Endothelial cell of umbilical vein (primary cell): ENCODE results near the gene C2orf42. TPM values are rescaled to one million over a fixed set of nuclear protein-coding genes. Genes with fewer than 3 reads are reported as not detected.

Source experiments
- BruUV-seq: library from RNA; stranded (reverse); fragments of 400-500 nt; replicated peaks from 2 replicates; lab custom pipeline; 2021; lab: Mats Ljungman, UMichigan
- CTCF ChIA-PET: fragments of 300-600, 350-600 bp; sonication (Branson Sonifier 250); formaldehyde crosslinking; loops from one replicate; lab custom pipeline; 2021; ENCODE audit warnings: antibody characterized with exemption, inconsistent platforms; lab: Charles Lee
- POLR2A ChIA-PET: fragments of 300-600, 350-600 bp; sonication (Branson Sonifier 250); formaldehyde crosslinking; loops from one replicate; lab custom pipeline; 2021; ENCODE audit warnings: antibody characterized with exemption, inconsistent platforms; lab: Charles Lee
- DNase-seq: peaks from one replicate; pipeline ENCODE4 v3.0.0-alpha.2; 2011; ENCODE audit warnings: low read depth, low spot score
- FAIRE-seq: peaks from 2 replicates; lab custom pipeline; 2011; peaks lifted over from hg19 to GRCh38; lab: Jason Lieb, UNC
- H2AFZ ChIP-seq: 2 replicates; pipeline ENCODE4 v1.6.0; 2012; ENCODE audit warnings: low read depth, low read length, control low read depth, inconsistent platforms
- H3K27ac ChIP-seq: 2 replicates; pipeline ENCODE4 v1.5.1; 2011; ENCODE audit warnings: low read depth, mild to moderate bottlenecking, control low read depth, low read length, moderate library complexity; ENCODE audit not compliant: insufficient read depth
- H3K27me3 ChIP-seq, 2 experiments: 2 replicates each; pipeline versions ENCODE4 v1.6.0 to v1.6.1; 2011; ENCODE audit warnings: low read length in 2 of 2, mixed read lengths in 1 of 2; ENCODE audit not compliant: control insufficient read depth in 2 of 2, insufficient read depth in 2 of 2
- H3K36me3 ChIP-seq, 2 experiments: 2 replicates in 1 of 2; 3 replicates in 1 of 2; pipeline ENCODE4 v1.5.1; 2011; ENCODE audit warnings: low read length in 2 of 2, mild to moderate bottlenecking in 1 of 2, moderate library complexity in 1 of 2; ENCODE audit not compliant: control insufficient read depth in 2 of 2, insufficient read depth in 2 of 2; ENCODE audit errors: extremely low read depth in 1 of 2
- H3K4me1 ChIP-seq: 3 replicates; pipeline ENCODE4 v1.5.1; 2011; ENCODE audit warnings: mild to moderate bottlenecking, low read length; ENCODE audit not compliant: control insufficient read depth, insufficient read depth; ENCODE audit errors: extremely low read depth
- H3K4me2 ChIP-seq: 2 replicates; pipeline ENCODE4 v1.6.1; 2011; ENCODE audit warnings: low read length, control low read depth, mixed read lengths; ENCODE audit not compliant: insufficient read depth
- H3K4me3 ChIP-seq, 3 experiments: fragments of 200-600 bp in 1 of 3; sonication (generic), shearing (Covaris generic) in 1 of 3; replicated peaks in 1 of 3; 2 replicates each; pipeline ENCODE4 v1.5.1; 2011 to 2016; ENCODE audit warnings: control low read depth in 3 of 3, low read length in 3 of 3, mild to moderate bottlenecking in 2 of 3, inconsistent platforms in 1 of 3, low read depth in 1 of 3, moderate library complexity in 1 of 3; ENCODE audit not compliant: insufficient read depth in 1 of 3
- H3K79me2 ChIP-seq: 2 replicates; pipeline ENCODE4 v1.6.0; 2012; ENCODE audit warnings: low read length, inconsistent platforms; ENCODE audit not compliant: control insufficient read depth, insufficient read depth
- H3K9ac ChIP-seq: replicated peaks from 2 replicates; pipeline ENCODE3; 2011; ENCODE audit warnings: low read length, control low read depth; ENCODE audit not compliant: insufficient read depth; ENCODE audit errors: extremely low read depth
- H3K9me1 ChIP-seq: replicated peaks from 3 replicates; pipeline ENCODE4 v1.6.0; 2011; ENCODE audit warnings: mild to moderate bottlenecking, low read length; ENCODE audit not compliant: control insufficient read depth, insufficient read depth; ENCODE audit errors: extremely low read depth
- H3K9me3 ChIP-seq: replicated peaks from 2 replicates; pipeline ENCODE4 v1.5.1; 2012; ENCODE audit warnings: low read length, inconsistent platforms; ENCODE audit not compliant: control insufficient read depth, insufficient read depth
- H4K20me1 ChIP-seq: replicated peaks from 2 replicates; pipeline ENCODE3; 2011; ENCODE audit warnings: mild to moderate bottlenecking, low read length; ENCODE audit not compliant: control insufficient read depth, insufficient read depth; ENCODE audit errors: extremely low read depth
- EZH2 ChIP-seq: IDR thresholded peaks from 2 replicates; pipeline ENCODE4 v1.6.1; 2012; ENCODE audit warnings: borderline replicate concordance, low read depth, mild to moderate bottlenecking, moderate library complexity, low read length, inconsistent platforms; ENCODE audit not compliant: severe bottlenecking
- FOS ChIP-seq: IDR thresholded peaks from 2 replicates; pipeline ENCODE4 v1.6.1; 2011; ENCODE audit warnings: mild to moderate bottlenecking, low read length, moderate library complexity, borderline replicate concordance; ENCODE audit not compliant: insufficient read depth
- GATA2 ChIP-seq: IDR thresholded peaks from 2 replicates; pipeline ENCODE4 v1.7.0; 2011; ENCODE audit warnings: low read depth, mild to moderate bottlenecking, moderate library complexity, mixed read lengths, low read length; ENCODE audit not compliant: insufficient read length, insufficient read depth
- JUN ChIP-seq: IDR thresholded peaks from 2 replicates; pipeline ENCODE4 v1.6.1; 2011; ENCODE audit warnings: borderline replicate concordance, low read depth; ENCODE audit not compliant: insufficient read length, insufficient read depth
- MYC ChIP-seq: IDR thresholded peaks from one replicate; pipeline ENCODE4 v1.6.1; 2011; ENCODE audit warnings: mild to moderate bottlenecking, low read depth, low read length
- POLR2A ChIP-seq: IDR thresholded peaks from 2 replicates; pipeline ENCODE4 v1.6.1; 2012; ENCODE audit warnings: low read depth, mild to moderate bottlenecking, control low read depth, low read length
- POLR2AphosphoS5 ChIP-seq: IDR thresholded peaks from 2 replicates; pipeline ENCODE4 v1.6.1; 2012; ENCODE audit warnings: low read depth, mild to moderate bottlenecking, control low read depth, low read length, moderate library complexity; ENCODE audit not compliant: insufficient read depth
- dilution Hi-C: fragments of 300-500 bp; cut with MboI; formaldehyde crosslinking; loops from one replicate; pipeline ENCODE4 v1.15.0; 2019; ENCODE audit warnings: low sequenced_read_pairs; ENCODE audit not compliant: extremely low pct_ligation_motif_present
- intact Hi-C: fragments of 100-400 bp; cut with micrococcal nuclease; formaldehyde crosslinking; loops from one replicate; pipeline ENCODE4 v1.10.0; 2022
- polyA plus RNA-seq, 4 experiments: library from polyadenylated mRNA; depleted of rRNA in 3 of 4; stranded (reverse) in 3 of 4; unstranded in 1 of 4; fragments of >200 nt; gene quantifications; 2 replicates each; pipeline versions ENCODE4 v1.2.1 to v1.2.3, GENCODE V29; 2011 to 2012; ENCODE audit warnings: missing spikeins in 1 of 4
- total RNA-seq: library from RNA; stranded (reverse); gene quantifications from 2 replicates; pipeline ENCODE4 v1.2.3, GENCODE V29; 2021
- TF ChIP-seq, protein P1 (sequence below), 2 donors: IDR thresholded peaks; 1 replicate in 1 of 2; 2 replicates in 1 of 2; pipeline ENCODE4 v1.5.1; 2011; ENCODE audit warnings: low read length in 2 of 2, mild to moderate bottlenecking in 2 of 2, moderate library complexity in 2 of 2, control low read depth in 1 of 2, inconsistent platforms in 1 of 2, low read depth in 1 of 2; ENCODE audit not compliant: insufficient read depth in 1 of 2; ENCODE audit errors: extremely low read depth in 1 of 2
- TF ChIP-seq, protein P2 (sequence below): IDR thresholded peaks from 2 replicates; pipeline ENCODE4 v1.6.1; 2011; ENCODE audit not compliant: insufficient read depth, insufficient read length

Gene C2orf42
- total and polyA plus RNA-seq, 2 donors (not counting 3 experiments of a cell fraction or from before 2014, with no cell fraction given), result 7.9 to 13.1 TPM

DNA sequence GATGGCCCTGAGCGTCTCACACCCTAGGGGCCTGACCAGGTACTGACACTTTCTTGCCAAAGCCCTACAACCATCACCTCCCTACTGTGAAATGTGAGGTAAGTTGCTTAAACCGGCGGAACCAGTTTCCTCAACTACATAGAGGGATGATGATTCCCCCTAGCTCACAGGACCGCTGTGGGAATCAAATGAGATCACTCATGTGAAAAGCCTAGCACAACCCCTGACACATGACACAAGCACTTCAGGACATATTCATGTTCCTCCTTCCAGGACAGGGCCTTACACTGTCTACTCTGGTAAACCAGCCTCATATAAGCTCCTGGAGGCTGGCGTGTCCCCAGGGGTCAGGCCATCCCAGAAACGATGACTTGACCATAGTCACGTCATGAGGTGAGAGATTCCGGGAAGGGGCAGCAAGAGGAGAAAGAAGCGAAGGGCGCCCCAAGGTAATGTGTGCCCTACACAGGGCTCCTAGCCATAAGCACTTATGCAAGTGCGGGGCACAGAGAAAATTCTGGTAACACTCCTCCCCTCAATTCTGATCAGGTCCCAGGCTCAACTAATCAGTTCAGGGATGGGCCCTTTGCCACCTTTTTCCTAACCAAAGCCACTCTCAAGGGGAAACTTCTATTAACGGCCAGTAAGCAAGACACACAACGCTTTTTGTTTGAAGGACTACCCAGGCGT, 49.5 kb downstream of the C2orf42 start:
- FAIRE-seq (peak; percentile 44), DNase-seq (peak; percentile 25)
- Histone ChIP-seq H3K4me1 (peaks cover 16% of the 10 kb centered on the region), H3K9ac (peak overlapping the region; percentile 90), H3K4me3 (peak overlapping the region in 2 of 3 experiments; percentile 47), H3K27ac (peak overlapping the region; percentile 84), H4K20me1 (no peaks in the 10 kb centered on the region), H3K9me3 (no peaks in the 10 kb centered on the region), H3K36me3 (no peaks in the 10 kb centered on the region), H3K9me1 (no peaks in the 10 kb centered on the region), H3K27me3 (no peaks in the 10 kb centered on the region), H3K79me2 (no peaks in the 10 kb centered on the region), H3K4me2 (peak overlapping the region; percentile 64), H2AFZ (no peak overlapping the region)
- TSS peak; percentile 77 for BruUV-seq
- peak; percentile 33 for TF ChIP-seq POLR2A
- TF ChIP-seq JUN, result no peak
- TF ChIP-seq POLR2AphosphoS5, result peak; percentile 20
- TF ChIP-seq, protein P1, sequence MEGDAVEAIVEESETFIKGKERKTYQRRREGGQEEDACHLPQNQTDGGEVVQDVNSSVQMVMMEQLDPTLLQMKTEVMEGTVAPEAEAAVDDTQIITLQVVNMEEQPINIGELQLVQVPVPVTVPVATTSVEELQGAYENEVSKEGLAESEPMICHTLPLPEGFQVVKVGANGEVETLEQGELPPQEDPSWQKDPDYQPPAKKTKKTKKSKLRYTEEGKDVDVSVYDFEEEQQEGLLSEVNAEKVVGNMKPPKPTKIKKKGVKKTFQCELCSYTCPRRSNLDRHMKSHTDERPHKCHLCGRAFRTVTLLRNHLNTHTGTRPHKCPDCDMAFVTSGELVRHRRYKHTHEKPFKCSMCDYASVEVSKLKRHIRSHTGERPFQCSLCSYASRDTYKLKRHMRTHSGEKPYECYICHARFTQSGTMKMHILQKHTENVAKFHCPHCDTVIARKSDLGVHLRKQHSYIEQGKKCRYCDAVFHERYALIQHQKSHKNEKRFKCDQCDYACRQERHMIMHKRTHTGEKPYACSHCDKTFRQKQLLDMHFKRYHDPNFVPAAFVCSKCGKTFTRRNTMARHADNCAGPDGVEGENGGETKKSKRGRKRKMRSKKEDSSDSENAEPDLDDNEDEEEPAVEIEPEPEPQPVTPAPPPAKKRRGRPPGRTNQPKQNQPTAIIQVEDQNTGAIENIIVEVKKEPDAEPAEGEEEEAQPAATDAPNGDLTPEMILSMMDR (IDR thresholded peaks at IDR 0.05; ENCODE audit: extremely low read depth in 1 of 2, insufficient read depth in 1 of 2, low read depth in 1 of 2, low read length in 2 of 2), result peak; percentile 27 to 28
- TF ChIP-seq, protein P2, sequence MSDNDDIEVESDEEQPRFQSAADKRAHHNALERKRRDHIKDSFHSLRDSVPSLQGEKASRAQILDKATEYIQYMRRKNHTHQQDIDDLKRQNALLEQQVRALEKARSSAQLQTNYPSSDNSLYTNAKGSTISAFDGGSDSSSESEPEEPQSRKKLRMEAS, result no peak
- no peak for TF ChIP-seq MYC
- TF ChIP-seq FOS, result no peak
- no peak for TF ChIP-seq EZH2
- no peak for TF ChIP-seq GATA2
- dilution Hi-C loops (no loop called here), intact Hi-C loops (loop anchor here (5.0 kb wide), 1 partner anchor 1309 kb away; no protein-coding TSS in a partner anchor)
- ChIA-PET POLR2A (interaction anchor here (2.3 to 2.6 kb wide), 4 partner anchors 8 to 227 kb away, joined by 8 to 13 read pairs (median 8); partner anchors contain the start of gene MXD1), CTCF (interaction anchor here (2.2 to 3.1 kb wide), 2 partner anchors 8 to 70 kb away, joined by 9 to 11 read pairs; no protein-coding TSS in a partner anchor)
